CD4-positive, alpha-beta T cell treated with Interleukin-4 for 1 hour (primary cell): ENCODE results near the gene SH3BP4.

Experiments
- DNase-seq, 2 donors: peaks; one replicate each; pipeline ENCODE4 v3.0.0-alpha.2; 2020 to 2022

SH3BP4 gene

GRCh38 chr2:234967201-234967869 is 15.5 kb downstream of the SH3BP4 start:
- DNase-seq: no peak

GRCh38 chr2:234967870-234968208 is 16.0 kb downstream of the SH3BP4 start:
- no peak for DNase-seq

GRCh38 chr2:234968631-234969305 is 17.0 kb downstream of the SH3BP4 start:
- DNase-seq: no peak

- DNase-seq: no peak
These were observed 17.7 kb downstream of the SH3BP4 start for GRCh38 chr2:234969306-234970098.

- DNase-seq: no peak
These were observed 18.3 kb downstream of the SH3BP4 start for GRCh38 chr2:234970099-234970440.

- no peak for DNase-seq
These were observed 18.7 kb downstream of the SH3BP4 start for GRCh38 chr2:234970477-234970882.

GRCh38 chr2:234971496-234971895 is 19.7 kb downstream of the SH3BP4 start:
- no peak for DNase-seq

GRCh38 chr2:234973008-234973407 is 21.2 kb downstream of the SH3BP4 start:
- no peak for DNase-seq

- DNase-seq: no peak
These were observed 22.9 kb downstream of the SH3BP4 start for GRCh38 chr2:234974501-234975385.

- DNase-seq: no peak
These were observed 23.8 kb downstream of the SH3BP4 start for GRCh38 chr2:234975611-234976010.

- DNase-seq: no peak
These were observed 24.8 kb downstream of the SH3BP4 start for GRCh38 chr2:234976479-234977227.

- DNase-seq: no peak
These were observed 25.4 kb downstream of the SH3BP4 start for GRCh38 chr2:234977228-234977679.

- no peak for DNase-seq
These were observed 26.8 kb downstream of the SH3BP4 start for GRCh38 chr2:234978466-234979203.

GRCh38 chr2:234979204-234980167 is 27.7 kb downstream of the SH3BP4 start:
- DNase-seq: no peak

- DNase-seq: no peak
These were observed 28.8 kb downstream of the SH3BP4 start for GRCh38 chr2:234980451-234981187.

GRCh38 chr2:234981197-234982095 is 29.6 kb downstream of the SH3BP4 start:
- DNase-seq: no peak

GRCh38 chr2:234982096-234982834 is 30.4 kb downstream of the SH3BP4 start:
- DNase-seq: no peak
